Activated CD4-positive, alpha-beta T cell treated with anti-CD3 and anti-CD28 coated beads, Interleukin-2, amount 10 ng/mL, durations not matched to agents 7 days and 5 days (primary cell): Measurements from ENCODE around the gene SDHB. TPM values are rescaled to one million over a fixed set of nuclear protein-coding genes. Genes with fewer than 3 reads are reported as not detected.

Experiments used
- CTCF ChIA-PET: fragments of 350-600 bp; sonication (Branson Sonifier 250); formaldehyde crosslinking; loops from one replicate; lab custom pipeline; 2021; ENCODE audit warnings: antibody characterized with exemption; lab: Charles Lee
- POLR2A ChIA-PET: fragments of 350-600 bp; sonication (Branson Sonifier 250); formaldehyde crosslinking; loops from one replicate; lab custom pipeline; 2021; ENCODE audit warnings: antibody characterized with exemption; lab: Charles Lee
- DNase-seq: peaks from one replicate; pipeline ENCODE4 v3.0.0-alpha.2; 2020
- H3K27ac Mint-ChIP-seq: one replicate; pipeline ENCODE4 v1.8.0; 2021; ENCODE audit warnings: mild to moderate bottlenecking, moderate library complexity, mixed read lengths
- H3K27me3 Mint-ChIP-seq: one replicate; pipeline ENCODE4 v1.8.0; 2021; ENCODE audit warnings: mixed read lengths
- H3K36me3 Mint-ChIP-seq: one replicate; pipeline ENCODE4 v1.8.0; 2021; ENCODE audit warnings: low read depth, mixed read lengths
- H3K4me1 Mint-ChIP-seq: one replicate; pipeline ENCODE4 v1.8.0; 2021; ENCODE audit warnings: mixed read lengths
- H3K4me3 Mint-ChIP-seq: one replicate; pipeline ENCODE4 v1.8.0; 2021; ENCODE audit warnings: mild to moderate bottlenecking, moderate library complexity, mixed read lengths
- H3K9me3 Mint-ChIP-seq: one replicate; pipeline ENCODE4 v1.8.0; 2021; ENCODE audit warnings: mixed read lengths
- total RNA-seq, 2 experiments: library from RNA; stranded (reverse); gene quantifications; one replicate each; pipeline ENCODE4 v1.2.3, GENCODE V29; 2021

SDHB gene
- total RNA-seq, 2 experiments from 2014 or later = 77.7 to 82.8 TPM

DNA sequence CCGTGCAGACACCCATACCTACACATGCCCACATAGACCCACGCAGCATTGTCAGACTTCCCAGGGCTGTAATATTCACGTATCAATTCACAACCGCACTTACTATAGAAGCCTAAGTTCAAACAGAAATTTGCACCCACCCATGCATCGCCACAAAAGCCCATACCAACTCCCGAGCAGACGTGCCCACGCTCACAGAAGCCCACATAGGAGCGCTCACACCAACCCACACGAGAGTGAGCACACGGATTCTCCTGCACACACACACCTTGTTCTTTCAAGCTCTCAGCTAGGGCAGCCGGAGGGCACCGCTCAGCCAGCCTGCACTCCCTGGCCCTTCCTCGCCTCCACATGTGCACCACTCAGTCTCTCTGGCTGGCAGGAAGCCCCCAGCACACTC, 78.0 kb downstream of the SDHB start:
- no peak overlapping the region for H3K4me3 Mint-ChIP-seq
- ChIA-PET CTCF (interaction anchor here (0.9 to 1.2 kb wide), 3 partner anchors 9 to 16 kb away, joined by 3 to 4 read pairs (median 3); no protein-coding TSS in a partner anchor), POLR2A (no interaction called here)
- H3K4me1 Mint-ChIP-seq = peaks cover 2% of the 10 kb centered on the region
- no peak overlapping the region for H3K27ac Mint-ChIP-seq
- no peaks in the 10 kb centered on the region for H3K9me3 Mint-ChIP-seq
- DNase-seq = no peak
- peaks cover 11% of the 10 kb centered on the region for H3K27me3 Mint-ChIP-seq
- H3K36me3 Mint-ChIP-seq = no peaks in the 10 kb centered on the region

DNA sequence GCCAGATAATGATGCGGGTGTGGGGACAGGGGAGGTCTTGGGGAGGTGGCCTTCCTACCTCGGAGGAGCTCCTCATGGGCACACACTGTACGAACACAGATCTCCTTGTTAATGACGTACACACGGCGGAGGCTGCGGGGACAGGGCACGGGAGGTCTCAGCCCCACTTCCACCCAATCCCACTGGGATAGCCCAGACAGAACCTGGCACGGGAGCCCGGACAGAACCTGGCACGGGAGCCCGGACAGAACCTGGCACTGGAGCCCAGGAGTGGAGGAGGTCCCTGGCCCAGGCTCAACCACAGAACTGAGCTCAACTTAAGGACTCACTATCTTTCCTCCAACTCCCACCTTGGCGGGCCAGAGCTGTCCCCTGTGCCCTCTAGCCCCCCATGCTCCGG, 78.6 kb downstream of the SDHB start:
- no peaks in the 10 kb centered on the region for H3K36me3 Mint-ChIP-seq
- no peaks in the 10 kb centered on the region for H3K4me1 Mint-ChIP-seq
- no peak for DNase-seq
- H3K27me3 Mint-ChIP-seq = peaks cover 8% of the 10 kb centered on the region
- POLR2A ChIA-PET = no interaction called here
- H3K4me3 Mint-ChIP-seq = no peak overlapping the region
- no peak overlapping the region for H3K27ac Mint-ChIP-seq
- H3K9me3 Mint-ChIP-seq = no peaks in the 10 kb centered on the region
- CTCF ChIA-PET = interaction anchor here (0.6 to 1.2 kb wide), 2 partner anchors 11 to 1929 kb away, joined by 3 read pairs; no protein-coding TSS in a partner anchor

DNA sequence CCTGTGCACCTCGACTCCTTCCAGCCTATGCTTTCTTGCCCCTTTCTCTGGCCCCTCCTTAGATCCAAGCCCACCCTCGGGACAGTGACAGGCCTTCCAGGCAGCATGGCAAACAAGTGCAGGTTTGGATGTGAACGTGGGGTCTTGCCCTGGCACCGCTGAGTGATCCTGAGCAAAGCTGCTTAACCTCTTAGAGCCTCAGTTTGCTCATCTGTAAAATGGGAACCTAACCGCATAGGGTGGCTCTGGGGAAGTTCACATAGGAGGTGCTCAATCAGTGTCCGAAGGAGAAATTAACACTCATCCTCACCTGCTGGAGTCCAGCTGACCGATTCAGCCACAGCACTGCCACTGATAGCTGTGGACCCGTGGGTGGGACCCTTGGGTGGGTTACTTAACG, 80.6 kb downstream of the SDHB start:
- DNase-seq = no peak
- CTCF ChIA-PET = no interaction called here
- POLR2A ChIA-PET = no interaction called here
- H3K27ac Mint-ChIP-seq = no peak overlapping the region
- no peaks in the 10 kb centered on the region for H3K9me3 Mint-ChIP-seq
- H3K4me3 Mint-ChIP-seq = no peak overlapping the region
- no peaks in the 10 kb centered on the region for H3K27me3 Mint-ChIP-seq
- no peaks in the 10 kb centered on the region for H3K4me1 Mint-ChIP-seq
- no peaks in the 10 kb centered on the region for H3K36me3 Mint-ChIP-seq

GRCh38 chr1:16972189-16972895, 81.5 kb downstream of the SDHB start:
- ChIA-PET CTCF (interaction anchor here (1.4 kb wide), 1 partner anchor 12 kb away, joined by 4 read pairs; no protein-coding TSS in a partner anchor), POLR2A (no interaction called here)
- Mint-ChIP-seq H3K4me3 (no peak overlapping the region), H3K36me3 (no peaks in the 10 kb centered on the region), H3K27me3 (no peaks in the 10 kb centered on the region), H3K27ac (no peak overlapping the region), H3K9me3 (no peaks in the 10 kb centered on the region), H3K4me1 (no peaks in the 10 kb centered on the region)
- no peak for DNase-seq

DNA sequence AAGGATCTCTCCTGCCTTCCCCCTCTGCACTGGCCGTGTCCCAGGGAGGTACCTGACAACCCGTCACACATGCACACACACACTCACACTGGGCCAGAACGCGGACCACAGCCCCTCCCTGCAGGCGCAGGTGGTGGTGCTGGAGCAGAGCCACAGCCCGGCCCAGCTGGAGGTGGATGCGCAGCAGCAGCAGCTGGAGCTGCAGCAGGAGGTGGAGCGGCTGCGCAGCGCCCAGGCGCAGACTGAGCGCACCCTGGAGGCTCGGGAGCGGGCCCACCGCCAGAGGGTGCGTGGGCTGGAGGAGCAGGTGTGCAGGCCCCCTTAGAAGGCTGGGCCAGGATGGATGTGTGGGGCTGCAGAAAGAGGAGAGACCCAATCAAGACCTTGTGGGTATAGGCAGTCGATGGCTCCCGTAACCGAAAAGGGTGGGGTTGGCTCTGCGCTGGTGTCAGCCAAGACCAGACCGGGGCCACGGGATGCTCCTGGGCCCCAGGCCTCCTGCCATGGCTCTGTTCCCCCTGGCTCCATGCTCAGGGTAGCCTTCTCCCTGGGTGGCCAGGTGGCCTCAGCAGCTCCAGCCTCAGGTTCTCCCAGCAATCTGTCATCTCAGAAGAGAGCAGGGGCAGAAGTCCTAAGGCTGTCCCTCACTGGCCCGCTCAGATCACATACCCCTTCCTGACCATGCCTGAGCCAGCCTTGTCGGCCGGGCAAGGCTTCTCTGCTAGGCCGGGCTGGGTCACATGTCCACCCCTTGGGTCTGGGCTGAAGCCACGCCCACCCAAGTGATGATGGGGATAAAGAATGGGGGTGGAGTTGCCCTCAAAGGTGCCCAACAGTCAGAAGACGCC, 82.3 kb downstream of the SDHB start:
- no peaks in the 10 kb centered on the region for H3K36me3 Mint-ChIP-seq
- H3K4me3 Mint-ChIP-seq = no peak overlapping the region
- no peak overlapping the region for H3K27ac Mint-ChIP-seq
- POLR2A ChIA-PET = no interaction called here
- H3K9me3 Mint-ChIP-seq = no peaks in the 10 kb centered on the region
- no peak for DNase-seq
- CTCF ChIA-PET = interaction anchor here (0.6 to 1.4 kb wide), 2 partner anchors 11 to 34 kb away, joined by 3 to 4 read pairs; no protein-coding TSS in a partner anchor
- H3K27me3 Mint-ChIP-seq = no peaks in the 10 kb centered on the region
- H3K4me1 Mint-ChIP-seq = no peaks in the 10 kb centered on the region

- ChIA-PET CTCF (interaction anchor here (1.1 to 1.4 kb wide), 2 partner anchors 10 to 51 kb away, joined by 3 to 6 read pairs; no protein-coding TSS in a partner anchor), POLR2A (no interaction called here)
- Mint-ChIP-seq H3K27ac (no peak overlapping the region), H3K9me3 (no peaks in the 10 kb centered on the region), H3K4me1 (no peaks in the 10 kb centered on the region), H3K27me3 (no peaks in the 10 kb centered on the region), H3K4me3 (no peak overlapping the region), H3K36me3 (no peaks in the 10 kb centered on the region)
- DNase-seq = no peak
Measured at GRCh38 chr1:16970132-16970910, 83.5 kb downstream of the SDHB start.

GRCh38 chr1:16969651-16970050, 84.2 kb downstream of the SDHB start:
- no peaks in the 10 kb centered on the region for H3K9me3 Mint-ChIP-seq
- H3K4me1 Mint-ChIP-seq = no peaks in the 10 kb centered on the region
- H3K27me3 Mint-ChIP-seq = no peaks in the 10 kb centered on the region
- CTCF ChIA-PET = interaction anchor here (1.4 kb wide), 1 partner anchor 9 kb away, joined by 6 read pairs; no protein-coding TSS in a partner anchor
- H3K27ac Mint-ChIP-seq = no peak overlapping the region
- H3K4me3 Mint-ChIP-seq = no peak overlapping the region
- POLR2A ChIA-PET = no interaction called here
- no peak for DNase-seq
- no peaks in the 10 kb centered on the region for H3K36me3 Mint-ChIP-seq

DNA sequence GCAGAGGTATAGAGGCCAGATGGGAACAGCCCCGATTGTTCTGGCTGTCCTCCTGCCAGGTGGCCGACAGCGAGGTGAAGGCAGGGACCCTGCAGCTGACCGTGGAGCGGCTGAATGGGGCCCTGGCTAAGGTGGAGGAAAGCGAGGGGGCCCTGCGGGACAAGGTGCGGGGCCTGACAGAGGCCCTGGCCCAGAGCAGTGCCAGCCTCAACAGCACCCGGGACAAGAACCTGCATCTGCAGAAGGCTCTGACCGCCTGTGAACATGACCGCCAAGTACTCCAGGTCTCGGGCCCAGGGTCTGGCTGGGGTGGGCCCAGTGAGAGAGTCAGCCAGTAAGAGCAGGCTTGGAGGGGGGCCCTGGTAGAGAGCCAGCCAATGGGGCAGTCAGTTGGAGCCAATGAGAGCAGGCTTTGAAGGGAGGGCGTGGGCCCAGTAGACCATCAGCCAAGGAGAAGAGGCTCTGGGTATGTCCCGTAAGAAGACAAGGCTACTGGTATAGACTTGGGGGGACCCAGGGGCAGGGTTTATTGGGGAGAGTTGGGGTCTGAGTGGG, 84.7 kb downstream of the SDHB start:
- Mint-ChIP-seq H3K4me3 (no peak overlapping the region), H3K27ac (no peak overlapping the region), H3K9me3 (no peaks in the 10 kb centered on the region), H3K27me3 (no peaks in the 10 kb centered on the region), H3K4me1 (no peaks in the 10 kb centered on the region), H3K36me3 (no peaks in the 10 kb centered on the region)
- no peak for DNase-seq
- POLR2A ChIA-PET = no interaction called here
- CTCF ChIA-PET = no interaction called here

Other genes with a start within 250 kb of the SDHB start
- 1,000 to 10,000 TPM; 2,316 to 2,477 TPM for gene RNU1-2, start 158.1 kb downstream of the SDHB start, total RNA-seq
- 10 to 100 TPM; 30.7 to 37.3 TPM for gene CROCC, start 132.1 kb downstream of the SDHB start, total RNA-seq
- not detected for gene MFAP2, start 73.4 kb downstream of the SDHB start, total RNA-seq
- 10 to 100 TPM; 57.1 to 59.4 TPM for gene ATP13A2, start 42.1 kb downstream of the SDHB start, total RNA-seq
- under 1 TPM; 0.05 to 0.23 TPM for gene PADI2, start 65.4 kb upstream of the SDHB start, total RNA-seq
- not detected for gene PADI1, start 151.1 kb upstream of the SDHB start, total RNA-seq
- gene PADI3, start 195.1 kb upstream of the SDHB start, total RNA-seq = not detected